Measurements from ENCODE around the gene PHAF1.

GRCh38 chr16:67084345-67085028 lies 25.3 kb upstream of the PHAF1 start:
- no peak for TF ChIP-seq EZH2 (IDR thresholded peaks at IDR 0.05; ENCODE audit: insufficient read depth, poor library complexity, severe bottlenecking)
- TF ChIP-seq EZH2phosphoT487 (IDR thresholded peaks at IDR 0.05; ENCODE audit: insufficient read depth, low read depth), result no peak

Measured in GM23248 (cell line).